Measurements from ENCODE around the gene ARL8B. TPM values are rescaled to one million over a fixed set of nuclear protein-coding genes. Genes with fewer than 3 reads are reported as not detected.

The ARL8B gene
- total RNA-seq, 1 experiment from 2014 or later, result 43.8 TPM

- Histone ChIP-seq H3K4me3 (ENCODE audit: low read length) (no peak overlapping the region), H3K4me1 (ENCODE audit: insufficient read depth, low read length) (peaks cover 3% of the 10 kb centered on the region), H3K9ac (ENCODE audit: low read length) (no peak overlapping the region), H3K9me2 (replicated peaks; ENCODE audit: low read length) (no peaks in the 10 kb centered on the region), H3K9me3 (ENCODE audit: low read length) (no peaks in the 10 kb centered on the region), H3K4me2 (ENCODE audit: low read length) (no peak overlapping the region), H3K27ac (ENCODE audit: low read length) (no peak overlapping the region), H3K36me3 (ENCODE audit: low read depth, low read length) (no peaks in the 10 kb centered on the region), H2AFZ (ENCODE audit: low read length) (peak overlapping the region; percentile 21; the same call in 1 of the 2 replicates), H3K79me2 (ENCODE audit: low read length) (no peaks in the 10 kb centered on the region), H3F3A (ENCODE audit: low read length, unreplicated experiment) (no peaks in the 10 kb centered on the region), H3K27me3 (ENCODE audit: low read length) (no peaks in the 10 kb centered on the region), H4K20me1 (ENCODE audit: low read length) (no peaks in the 10 kb centered on the region)
- ATAC-seq (no peak), DNase-seq (no peak)
- intact Hi-C loops (cut with micrococcal nuclease), result no loop called here
- TF ChIP-seq, protein P1, sequence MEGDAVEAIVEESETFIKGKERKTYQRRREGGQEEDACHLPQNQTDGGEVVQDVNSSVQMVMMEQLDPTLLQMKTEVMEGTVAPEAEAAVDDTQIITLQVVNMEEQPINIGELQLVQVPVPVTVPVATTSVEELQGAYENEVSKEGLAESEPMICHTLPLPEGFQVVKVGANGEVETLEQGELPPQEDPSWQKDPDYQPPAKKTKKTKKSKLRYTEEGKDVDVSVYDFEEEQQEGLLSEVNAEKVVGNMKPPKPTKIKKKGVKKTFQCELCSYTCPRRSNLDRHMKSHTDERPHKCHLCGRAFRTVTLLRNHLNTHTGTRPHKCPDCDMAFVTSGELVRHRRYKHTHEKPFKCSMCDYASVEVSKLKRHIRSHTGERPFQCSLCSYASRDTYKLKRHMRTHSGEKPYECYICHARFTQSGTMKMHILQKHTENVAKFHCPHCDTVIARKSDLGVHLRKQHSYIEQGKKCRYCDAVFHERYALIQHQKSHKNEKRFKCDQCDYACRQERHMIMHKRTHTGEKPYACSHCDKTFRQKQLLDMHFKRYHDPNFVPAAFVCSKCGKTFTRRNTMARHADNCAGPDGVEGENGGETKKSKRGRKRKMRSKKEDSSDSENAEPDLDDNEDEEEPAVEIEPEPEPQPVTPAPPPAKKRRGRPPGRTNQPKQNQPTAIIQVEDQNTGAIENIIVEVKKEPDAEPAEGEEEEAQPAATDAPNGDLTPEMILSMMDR (conservative IDR thresholded peaks at IDR 0.05; ENCODE audit: low read depth, low read length), result no peak
- no peak for TF ChIP-seq EZH2phosphoT487 (IDR thresholded peaks at IDR 0.05; ENCODE audit: borderline replicate concordance, low read length)
- TF ChIP-seq EZH2 (IDR thresholded peaks at IDR 0.05; ENCODE audit: low read length, unreplicated experiment), result no peak
- ChIA-PET POLR2A (ENCODE audit: unreplicated experiment) (no interaction called here), CTCF (interaction anchor here (0.6 kb wide), 2 partner anchors 9 to 28 kb away, joined by 3 read pairs; no protein-coding TSS in a partner anchor)
- no TSS peak for BruUV-seq (replicated peaks)
Observed at GRCh38 chr3:5087209-5087608, 34.9 kb upstream of the ARL8B start.

- Histone ChIP-seq H3K9me3 (ENCODE audit: low read length) (no peaks in the 10 kb centered on the region), H3K9ac (ENCODE audit: low read length) (no peak overlapping the region), H3K9me2 (replicated peaks; ENCODE audit: low read length) (no peaks in the 10 kb centered on the region), H3K27me3 (ENCODE audit: low read length) (no peaks in the 10 kb centered on the region), H3K27ac (ENCODE audit: low read length) (no peak overlapping the region), H3K36me3 (ENCODE audit: low read depth, low read length) (no peaks in the 10 kb centered on the region), H3K4me2 (ENCODE audit: low read length) (no peak overlapping the region), H3F3A (ENCODE audit: low read length, unreplicated experiment) (no peaks in the 10 kb centered on the region), H3K79me2 (ENCODE audit: low read length) (no peaks in the 10 kb centered on the region), H4K20me1 (ENCODE audit: low read length) (no peaks in the 10 kb centered on the region), H3K4me3 (ENCODE audit: low read length) (no peak overlapping the region), H3K4me1 (ENCODE audit: insufficient read depth, low read length) (peaks cover 7% of the 10 kb centered on the region), H2AFZ (ENCODE audit: low read length) (no peak overlapping the region)
- ChIA-PET CTCF (interaction anchor here (0.6 kb wide), 1 partner anchor 67 kb away, joined by 3 read pairs; no protein-coding TSS in a partner anchor), POLR2A (ENCODE audit: unreplicated experiment) (no interaction called here)
- ATAC-seq (no peak), DNase-seq (no peak)
- no TSS peak for BruUV-seq (replicated peaks)
- intact Hi-C loops (cut with micrococcal nuclease), result no loop called here
- TF ChIP-seq EZH2 (IDR thresholded peaks at IDR 0.05; ENCODE audit: low read length, unreplicated experiment) (no peak), EZH2phosphoT487 (IDR thresholded peaks at IDR 0.05; ENCODE audit: borderline replicate concordance, low read length) (no peak)
- TF ChIP-seq, protein P1 (conservative IDR thresholded peaks at IDR 0.05; ENCODE audit: low read depth, low read length), result no peak
Observed at GRCh38 chr3:5090197-5090596, 31.9 kb upstream of the ARL8B start.

- no peaks in the 10 kb centered on the region for H3K9me2 ChIP-seq (replicated peaks; ENCODE audit: low read length)
- H3F3A ChIP-seq (ENCODE audit: low read length, unreplicated experiment), result no peaks in the 10 kb centered on the region
- H3K9ac ChIP-seq (ENCODE audit: low read length), result no peak overlapping the region
- peak; percentile 59 for ATAC-seq
- no peak overlapping the region for H3K4me2 ChIP-seq (ENCODE audit: low read length)
- no peak overlapping the region for H3K27ac ChIP-seq (ENCODE audit: low read length)
- DNase-seq, result peak; percentile 51
- H2AFZ ChIP-seq (ENCODE audit: low read length), result no peak overlapping the region; the same call in 1 of the 2 replicates
- no peaks in the 10 kb centered on the region for H4K20me1 ChIP-seq (ENCODE audit: low read length)
- H3K4me1 ChIP-seq (ENCODE audit: insufficient read depth, low read length), result peaks cover 7% of the 10 kb centered on the region
- H3K36me3 ChIP-seq (ENCODE audit: low read depth, low read length), result no peaks in the 10 kb centered on the region
- H3K27me3 ChIP-seq (ENCODE audit: low read length), result no peaks in the 10 kb centered on the region
- H3K9me3 ChIP-seq (ENCODE audit: low read length), result no peaks in the 10 kb centered on the region
- TF ChIP-seq EZH2phosphoT487 (IDR thresholded peaks at IDR 0.05; ENCODE audit: borderline replicate concordance, low read length) (no peak), EZH2 (IDR thresholded peaks at IDR 0.05; ENCODE audit: low read length, unreplicated experiment) (no peak)
- TF ChIP-seq, protein P1 (conservative IDR thresholded peaks at IDR 0.05; ENCODE audit: low read depth, low read length), result no peak
- BruUV-seq (replicated peaks), result no TSS peak
- POLR2A ChIA-PET (ENCODE audit: unreplicated experiment), result no interaction called here
- H3K79me2 ChIP-seq (ENCODE audit: low read length), result no peaks in the 10 kb centered on the region
- CTCF ChIA-PET, result interaction anchor here (0.6 kb wide), 1 partner anchor 70 kb away, joined by 3 read pairs; no protein-coding TSS in a partner anchor
- intact Hi-C loops (cut with micrococcal nuclease), result no loop called here
- no peak overlapping the region for H3K4me3 ChIP-seq (ENCODE audit: low read length)
Observed at GRCh38 chr3:5092018-5092417, 30.1 kb upstream of the ARL8B start.

Data from PC-3 (cell line).